Activated naive CD4-positive, alpha-beta T cell treated with anti-CD3 and anti-CD28 coated beads, Interleukin-2, amount 50 U/mL, for 72 hours (primary cell): ENCODE measurements around the gene EXOC2. TPM values are rescaled to one million over a fixed set of nuclear protein-coding genes. Genes with fewer than 3 reads are reported as not detected.
"Not testable (repeated sequence)": the region's sequence is repeated elsewhere in the genome, so short reads cannot be mapped to it uniquely, and the experiment has no call there.

ENCODE experiments used
- ATAC-seq, 2 donors: fragments of 150-1000 bp; cut with Tn5 transposase; 2 replicates each; pipeline ENCODE4 v1.10.0; 2021; ENCODE audit warnings: mild to moderate bottlenecking in 2 of 2, moderate library complexity in 2 of 2
- DNase-seq, 2 donors: peaks; one replicate each; pipeline ENCODE4 v3.0.0; 2021 to 2022; ENCODE audit warnings: low spot score in 2 of 2
- H3K27ac Mint-ChIP-seq, 2 donors: one replicate each; pipeline ENCODE4 v1.8.0; 2022; ENCODE audit warnings: mild to moderate bottlenecking in 2 of 2, mixed read lengths in 2 of 2
- H3K36me3 Mint-ChIP-seq, 2 donors: one replicate each; pipeline ENCODE4 v1.8.0; 2022; ENCODE audit warnings: mixed read lengths in 2 of 2
- H3K9me3 Mint-ChIP-seq, 2 donors: one replicate each; pipeline ENCODE4 v1.8.0; 2022; ENCODE audit warnings: mixed read lengths in 2 of 2
- total RNA-seq, 2 donors: library from RNA; stranded (reverse); gene quantifications; one replicate each; pipeline ENCODE4 v1.2.3, GENCODE V29; 2022

Gene EXOC2
- total RNA-seq, 2 donors from 2014 or later = 30.7 to 49.3 TPM

DNA sequence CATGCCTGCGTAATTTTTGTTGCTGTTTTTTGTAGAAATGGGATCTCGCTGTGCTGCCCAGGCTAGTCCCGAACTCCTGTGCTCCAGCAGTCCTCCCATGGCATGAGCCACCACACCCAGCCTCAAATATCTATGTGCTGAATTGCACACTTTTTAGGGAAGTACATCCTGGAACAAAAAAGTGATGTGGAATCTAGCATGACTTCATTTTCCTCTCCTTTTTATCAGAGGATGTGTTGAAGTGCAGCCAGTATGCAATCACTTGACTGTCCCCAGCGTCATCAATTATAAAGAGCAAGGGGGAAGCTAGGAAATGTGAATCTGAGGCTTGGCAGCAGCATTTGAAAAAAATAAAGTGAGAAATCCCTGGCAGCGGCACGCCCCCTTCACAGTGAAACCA lies 6.4 kb upstream of the EXOC2 start:
- H3K9me3 Mint-ChIP-seq = no peaks in the 10 kb centered on the region
- ATAC-seq (no peak), DNase-seq (no peak)
- H3K27ac Mint-ChIP-seq = no peak overlapping the region
- H3K36me3 Mint-ChIP-seq = no peaks in the 10 kb centered on the region

DNA sequence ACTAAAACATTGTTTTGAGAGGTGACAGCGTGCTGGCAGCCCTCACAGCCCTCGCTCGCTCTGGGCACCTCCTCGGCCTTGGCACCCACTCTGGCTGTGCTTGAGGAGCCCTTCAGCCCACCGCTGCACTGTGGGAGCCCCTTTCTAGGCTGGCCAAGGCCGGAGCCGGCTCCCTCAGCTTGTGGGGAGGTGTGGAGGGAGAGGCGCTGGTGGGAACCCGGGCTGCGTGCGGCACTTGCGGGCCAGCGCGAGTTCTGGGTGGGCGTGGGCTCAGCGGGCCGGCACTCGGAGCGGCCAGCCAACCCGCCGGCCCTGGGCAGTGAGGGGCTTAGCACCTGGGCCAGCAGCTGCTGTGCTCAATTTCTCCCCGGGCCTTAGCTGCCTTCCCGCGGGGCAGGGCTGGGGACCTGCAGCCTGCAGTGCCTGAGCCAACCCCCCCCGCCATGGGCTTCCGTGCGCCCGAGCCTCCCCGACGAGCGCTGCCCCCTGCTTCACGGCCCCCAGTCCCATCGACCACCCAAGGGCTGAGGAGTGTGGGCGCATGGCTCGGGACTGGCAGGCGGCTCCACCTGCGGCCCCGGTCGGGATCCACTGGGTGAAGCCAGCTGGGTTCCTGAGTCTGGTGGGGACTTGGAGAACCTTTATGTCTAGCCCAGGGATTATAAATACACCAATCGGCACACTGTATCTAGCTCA lies 1.6 kb upstream of the EXOC2 start:
- H3K9me3 Mint-ChIP-seq, DNase-seq, H3K27ac Mint-ChIP-seq, ATAC-seq: not testable (repeated sequence)
- peaks cover 0 to 13% of the 10 kb centered on the region in 2 donors for H3K36me3 Mint-ChIP-seq

DNA sequence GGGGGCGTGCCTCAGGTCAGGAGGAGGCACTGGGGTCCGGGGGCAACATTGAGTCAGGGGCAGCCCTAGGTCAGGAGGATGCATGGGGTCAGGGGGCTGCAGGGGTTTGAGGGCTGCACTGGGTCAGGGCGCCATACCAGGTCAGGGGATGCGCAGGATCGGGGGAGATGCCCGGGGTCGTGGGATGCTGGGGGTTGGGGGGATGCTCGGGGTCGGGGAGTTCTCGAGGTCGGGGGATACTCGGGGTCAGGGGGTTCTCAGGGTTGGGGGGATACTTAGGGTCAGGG lies 727 bp upstream of the EXOC2 start:
- H3K27ac Mint-ChIP-seq = peak overlapping the region; percentile 86 to 93
- ATAC-seq (no peak), DNase-seq (no peak)
- H3K36me3 Mint-ChIP-seq = peaks cover 0 to 13% of the 10 kb centered on the region in 2 donors
- H3K9me3 Mint-ChIP-seq = no peaks in the 10 kb centered on the region

DNA sequence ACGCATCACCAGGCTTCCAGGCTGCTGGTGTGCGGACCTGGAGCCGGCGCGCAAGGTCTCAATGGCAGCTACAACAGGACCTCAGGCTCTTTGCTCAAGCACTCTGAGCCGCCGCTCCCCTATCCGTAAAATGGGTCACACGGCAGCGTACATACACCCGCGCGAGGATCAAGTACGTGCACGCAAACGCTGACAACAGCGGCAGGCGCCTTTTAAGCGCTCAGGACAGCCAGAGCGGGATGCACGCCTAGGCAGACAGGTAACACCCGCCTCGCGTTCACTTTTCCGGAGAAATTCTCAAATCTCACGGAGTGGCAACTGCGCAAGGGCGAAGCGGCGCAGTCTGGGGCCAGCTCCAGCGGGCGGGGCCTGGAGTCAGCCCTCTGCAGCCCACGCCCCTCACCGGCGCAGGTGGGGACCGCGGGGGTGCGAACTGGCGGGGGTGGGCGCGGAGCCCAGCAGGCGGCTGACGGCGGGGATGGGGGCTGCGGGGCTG lies 535 bp downstream of the EXOC2 start:
- Mint-ChIP-seq H3K36me3 (peaks cover 0 to 13% of the 10 kb centered on the region in 2 donors), H3K9me3 (no peaks in the 10 kb centered on the region), H3K27ac (peak overlapping the region; percentile 86)
- ATAC-seq (peak; percentile 79 to 91), DNase-seq (peak; percentile 70 to 80)

DNA sequence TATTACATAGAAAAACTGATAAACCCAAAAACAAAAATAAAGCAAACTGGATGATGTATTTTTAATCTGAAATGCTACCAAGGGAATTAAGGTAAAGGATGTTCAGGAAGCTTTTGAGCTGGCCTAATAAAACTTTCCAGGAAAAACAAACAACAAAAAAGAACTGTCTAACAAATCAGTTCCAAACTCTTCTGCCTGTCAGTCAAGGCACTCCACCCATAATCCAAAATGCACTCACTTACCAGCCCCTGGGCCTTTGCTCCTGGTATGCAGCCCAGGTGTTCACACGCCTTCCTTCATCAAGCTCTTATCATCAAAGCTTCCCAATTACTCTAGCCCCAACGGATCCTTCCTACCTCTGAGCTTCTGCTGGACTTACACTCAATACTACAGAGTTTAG lies 3.7 kb downstream of the EXOC2 start:
- Mint-ChIP-seq H3K9me3 (no peaks in the 10 kb centered on the region), H3K27ac (no peak overlapping the region), H3K36me3 (peaks cover 0 to 13% of the 10 kb centered on the region in 2 donors)
- ATAC-seq = no peak
- no peak for DNase-seq

DNA sequence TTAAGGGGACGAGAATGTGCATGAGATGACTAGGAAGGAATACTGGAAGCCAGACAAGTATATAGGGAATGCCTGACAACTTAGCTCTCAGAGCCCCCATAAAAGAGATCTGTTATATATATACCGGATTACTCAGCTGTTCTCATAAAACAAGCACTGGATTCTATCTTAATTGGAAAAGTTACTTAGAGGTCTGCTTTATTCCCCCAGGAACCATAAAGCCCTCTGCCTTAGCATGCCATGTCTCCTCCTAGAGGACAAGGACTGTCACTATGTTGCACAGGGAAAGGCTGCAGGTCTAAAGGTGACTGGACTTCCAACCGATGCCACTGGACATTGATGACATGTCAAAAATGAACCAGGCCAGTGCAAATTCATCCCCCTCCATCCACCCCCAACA lies 6.4 kb downstream of the EXOC2 start:
- DNase-seq (no peak), ATAC-seq (no peak)
- Mint-ChIP-seq H3K36me3 (peaks cover 5 to 11% of the 10 kb centered on the region in 2 donors), H3K27ac (no peak overlapping the region), H3K9me3 (no peaks in the 10 kb centered on the region)

DNA sequence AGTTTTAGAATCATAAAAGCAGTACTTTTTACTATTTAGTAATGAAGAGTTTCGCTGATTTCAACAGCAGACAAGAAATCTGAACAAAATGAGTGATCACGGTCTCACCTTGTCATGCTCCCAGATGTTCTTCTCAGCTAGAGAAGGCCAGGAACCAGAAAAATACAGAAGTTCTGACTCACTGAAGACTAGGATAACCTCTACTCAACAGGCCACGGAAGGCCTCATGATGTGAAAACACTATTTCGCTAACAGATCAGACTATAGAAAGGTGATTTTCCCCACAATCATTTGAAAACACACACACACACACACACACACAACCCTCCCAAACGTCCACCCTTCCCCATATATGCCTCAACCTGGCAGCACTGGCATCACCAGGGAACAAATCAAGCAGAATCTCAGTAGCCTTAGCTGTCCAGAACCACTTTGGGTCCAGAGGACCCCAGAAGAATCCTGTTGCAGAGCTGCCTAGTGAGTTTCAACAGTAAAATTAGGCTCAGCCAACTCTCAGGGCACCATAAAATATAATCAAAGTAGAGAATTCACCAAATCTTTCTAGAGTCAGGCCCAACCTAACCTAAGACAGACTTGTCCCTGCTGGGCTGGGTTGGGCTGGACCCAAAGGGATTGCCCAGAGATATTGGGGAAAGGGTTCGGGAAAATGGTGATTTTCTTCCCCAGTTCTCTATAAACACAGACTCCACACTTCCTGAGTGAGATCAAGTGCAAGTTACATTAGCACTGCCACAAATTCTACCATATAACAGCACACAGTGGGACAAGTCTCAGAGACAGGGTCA lies 7.9 kb downstream of the EXOC2 start:
- ATAC-seq = peak; percentile 97 to 99
- H3K36me3 Mint-ChIP-seq = peaks cover 5 to 11% of the 10 kb centered on the region in 2 donors
- H3K27ac Mint-ChIP-seq = peak overlapping the region; percentile 89 to 96
- H3K9me3 Mint-ChIP-seq = no peaks in the 10 kb centered on the region
- DNase-seq = peak in 1 of 2 donors; percentile 43

DNA sequence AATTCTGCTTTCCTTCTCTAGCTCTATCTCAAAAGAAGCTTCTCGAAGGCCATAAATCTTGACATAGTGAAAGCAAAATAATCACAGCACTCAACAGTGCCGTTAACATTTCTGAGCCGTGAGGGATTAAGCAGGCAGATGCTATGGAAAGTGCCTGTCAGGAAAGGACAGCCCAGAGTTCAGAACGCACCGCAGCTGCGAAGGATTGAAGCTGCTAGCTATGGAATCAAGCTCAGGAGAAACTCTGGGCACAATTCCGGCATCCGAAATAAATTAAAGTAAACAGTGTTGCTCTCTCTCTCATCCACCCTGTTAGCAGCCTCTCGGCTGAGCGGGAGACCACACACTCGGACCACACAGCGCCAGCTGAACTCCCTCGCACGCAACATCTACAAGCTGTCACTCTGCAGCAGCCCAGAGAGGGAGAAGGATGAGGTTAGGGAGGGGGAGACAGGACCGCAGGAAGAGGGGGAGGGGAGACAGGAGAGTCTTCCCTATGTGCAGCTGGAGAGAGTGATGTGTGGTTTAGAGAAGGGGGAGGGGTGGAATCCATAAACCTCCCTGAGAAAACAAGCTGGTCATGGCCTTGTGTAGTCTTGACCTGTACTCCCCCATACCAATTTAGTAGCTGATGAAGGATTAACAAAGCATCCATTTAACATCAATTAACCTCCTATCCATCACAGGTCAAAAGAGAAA lies 9.0 kb downstream of the EXOC2 start:
- peak in 1 of 2 donors; percentile 59 for DNase-seq
- Mint-ChIP-seq H3K9me3 (no peaks in the 10 kb centered on the region), H3K36me3 (peaks cover 5 to 11% of the 10 kb centered on the region in 2 donors), H3K27ac (peak overlapping the region; percentile 31 to 89)
- peak; percentile 31 to 65 for ATAC-seq

DNA sequence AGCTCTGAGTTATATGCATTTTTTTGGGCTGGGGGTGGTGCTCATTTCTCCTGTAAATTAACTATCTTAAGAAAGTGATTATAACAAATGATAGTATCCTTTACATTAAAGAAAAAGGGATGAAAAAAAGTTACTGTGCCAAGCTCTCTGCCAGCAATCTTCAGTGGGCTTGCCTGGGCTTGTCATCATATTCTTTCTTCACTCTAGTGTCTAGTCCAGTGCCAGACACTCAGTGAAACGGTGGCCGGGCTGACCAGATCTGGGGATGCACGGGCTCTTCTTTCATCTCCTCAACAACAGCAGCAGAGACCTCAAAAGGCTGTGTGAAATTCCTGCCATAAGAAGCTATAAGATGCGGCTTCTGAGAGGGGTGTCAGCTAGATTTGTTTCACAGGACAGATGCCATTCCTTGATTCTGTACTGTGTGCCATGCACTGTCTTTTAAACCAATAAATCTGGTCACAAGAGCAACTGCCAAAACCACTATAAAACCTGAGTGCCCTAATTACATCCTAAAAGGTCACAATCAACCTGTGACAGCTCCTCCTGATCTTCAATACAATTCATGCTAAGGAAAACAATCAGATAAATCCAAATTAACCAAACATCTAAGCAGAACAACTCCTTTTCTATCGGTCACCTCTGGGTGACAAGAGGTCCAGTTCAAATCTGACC lies 12.1 kb downstream of the EXOC2 start:
- no peaks in the 10 kb centered on the region for H3K9me3 Mint-ChIP-seq
- DNase-seq (no peak), ATAC-seq (no peak)
- H3K27ac Mint-ChIP-seq = no peak overlapping the region
- peaks cover 5 to 20% of the 10 kb centered on the region in 2 donors for H3K36me3 Mint-ChIP-seq

DNA sequence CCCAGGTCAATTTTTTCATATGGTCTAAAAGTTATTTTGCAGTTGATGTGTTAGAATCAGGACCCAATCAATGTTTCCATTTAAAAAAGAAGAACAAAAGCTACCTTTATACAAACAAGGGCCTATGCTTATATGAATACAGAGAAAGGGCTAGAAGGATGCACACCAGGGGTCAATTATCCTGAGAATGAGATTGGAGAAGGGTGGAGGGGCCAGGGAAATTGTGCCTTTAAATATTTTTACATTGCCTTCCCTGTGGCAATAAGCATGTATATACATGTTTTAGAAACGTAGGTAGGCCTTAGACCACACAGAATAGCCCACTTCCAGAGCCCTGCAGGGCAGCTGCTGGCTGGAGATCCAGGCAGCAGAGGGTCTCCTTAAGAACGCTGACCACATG lies 12.7 kb downstream of the EXOC2 start:
- ATAC-seq (no peak), DNase-seq (no peak)
- Mint-ChIP-seq H3K27ac (no peak overlapping the region), H3K9me3 (no peaks in the 10 kb centered on the region), H3K36me3 (peaks cover 5 to 20% of the 10 kb centered on the region in 2 donors)

DNA sequence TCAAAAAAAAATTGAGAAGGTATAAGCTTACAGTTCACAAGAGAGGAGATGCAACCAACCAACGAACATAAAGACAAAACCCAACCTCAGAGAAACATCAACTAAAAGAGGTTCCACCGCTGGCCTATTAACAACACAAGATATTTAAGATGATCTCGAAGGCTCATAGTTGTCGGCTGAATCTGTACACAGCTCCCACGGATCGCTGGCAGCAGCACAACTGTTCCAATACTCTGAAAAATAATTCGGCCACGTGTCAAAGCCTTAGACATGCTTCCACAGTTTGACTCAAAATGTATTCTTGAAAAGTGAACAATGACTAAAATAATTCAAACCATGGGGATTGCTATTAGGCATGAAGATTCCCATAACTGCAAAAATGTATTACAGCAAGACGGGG lies 13.7 kb downstream of the EXOC2 start:
- no peak for ATAC-seq
- Mint-ChIP-seq H3K9me3 (no peaks in the 10 kb centered on the region), H3K36me3 (peaks cover 5 to 28% of the 10 kb centered on the region in 2 donors), H3K27ac (no peak overlapping the region)
- no peak for DNase-seq

DNA sequence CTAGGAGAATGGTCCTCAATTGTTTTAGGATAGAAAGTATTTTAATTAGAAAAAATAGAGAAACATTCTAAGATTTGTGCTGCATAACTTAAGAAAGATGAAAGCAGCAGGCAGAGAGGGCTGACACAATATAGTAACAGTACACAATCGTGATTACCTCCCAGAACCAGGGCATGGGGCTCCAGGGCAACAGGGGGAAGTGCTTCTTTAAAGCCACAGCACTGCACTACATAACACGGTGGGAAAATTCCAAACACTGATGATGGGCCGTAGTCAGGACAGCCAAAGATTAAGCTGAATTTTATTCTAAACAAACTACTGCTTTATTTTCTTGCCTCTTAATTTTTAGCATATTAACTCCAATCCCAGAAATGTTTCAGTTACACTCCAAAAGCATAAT lies 14.4 kb downstream of the EXOC2 start:
- H3K9me3 Mint-ChIP-seq = no peaks in the 10 kb centered on the region
- ATAC-seq = no peak
- peaks cover 5 to 28% of the 10 kb centered on the region in 2 donors for H3K36me3 Mint-ChIP-seq
- no peak for DNase-seq
- H3K27ac Mint-ChIP-seq = no peak overlapping the region

DNA sequence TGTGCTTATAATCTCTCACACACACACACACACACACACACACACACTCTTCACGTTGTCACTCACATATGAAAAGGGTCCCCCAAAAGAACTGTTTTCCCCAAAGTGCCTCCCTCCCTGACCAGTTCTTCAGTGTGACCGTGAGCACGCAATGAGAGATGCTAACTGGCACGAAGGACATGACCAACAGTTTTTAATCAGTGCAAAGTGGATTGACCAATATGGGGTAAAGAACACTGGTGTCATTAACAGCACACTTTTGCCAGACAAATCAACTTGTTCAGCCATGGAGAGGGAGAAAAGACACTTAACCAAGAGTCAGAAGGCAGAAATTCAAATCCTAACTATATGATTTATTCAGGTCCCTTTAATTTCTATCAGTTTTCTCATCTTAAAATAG lies 15.0 kb downstream of the EXOC2 start:
- Mint-ChIP-seq H3K36me3 (peaks cover 5 to 24% of the 10 kb centered on the region in 2 donors), H3K9me3 (no peaks in the 10 kb centered on the region), H3K27ac (no peak overlapping the region)
- ATAC-seq = no peak
- no peak for DNase-seq

DNA sequence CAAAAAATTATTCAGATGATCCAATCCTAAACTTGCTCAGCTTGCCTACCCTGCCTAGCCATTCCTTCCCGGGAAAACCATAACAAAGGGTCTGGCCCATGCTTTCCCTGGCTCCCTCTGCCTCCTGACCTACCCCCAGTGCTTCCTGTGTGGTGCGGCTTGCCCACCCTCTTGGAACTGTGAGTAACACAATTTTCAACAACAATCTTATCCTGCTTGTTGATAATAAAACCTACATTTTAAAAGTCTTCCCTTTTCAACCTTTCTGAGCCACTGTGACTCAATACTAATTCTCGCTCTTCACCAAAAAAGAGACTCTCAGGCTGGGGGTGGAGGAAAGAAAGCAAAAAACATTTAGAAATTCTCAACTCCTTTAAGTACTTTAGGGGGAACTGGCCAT lies 18.0 kb downstream of the EXOC2 start:
- DNase-seq (no peak), ATAC-seq (peak; percentile 57 to 86)
- peaks cover 0 to 29% of the 10 kb centered on the region in 2 donors for H3K36me3 Mint-ChIP-seq
- H3K9me3 Mint-ChIP-seq = peaks cover 4 to 8% of the 10 kb centered on the region in 2 donors
- peak overlapping the region in 1 of 2 donors; percentile 92 for H3K27ac Mint-ChIP-seq

DNA sequence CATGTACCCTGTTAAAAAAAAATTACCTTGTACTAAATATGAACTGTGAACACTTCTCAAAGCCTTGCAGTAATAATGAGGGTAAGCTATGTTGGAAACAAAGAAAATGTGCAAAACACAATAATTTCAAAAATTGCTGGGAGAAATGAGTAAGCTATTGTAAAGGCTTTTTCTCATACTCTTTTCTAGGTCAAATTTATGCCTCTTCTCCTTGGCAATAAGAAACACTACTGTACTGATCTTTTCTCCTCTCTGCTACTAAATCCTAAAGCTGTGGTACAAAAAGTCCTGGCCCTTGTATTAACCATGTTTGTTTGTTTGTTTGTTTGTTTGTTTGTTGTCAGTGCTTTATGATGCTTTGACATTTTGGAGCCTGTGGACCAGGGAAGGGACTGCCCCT lies 18.5 kb downstream of the EXOC2 start:
- peak in 1 of 2 donors; percentile 72 for ATAC-seq
- no peak for DNase-seq
- peaks cover 0 to 29% of the 10 kb centered on the region in 2 donors for H3K36me3 Mint-ChIP-seq
- H3K9me3 Mint-ChIP-seq = peaks cover 4 to 8% of the 10 kb centered on the region in 2 donors
- H3K27ac Mint-ChIP-seq = no peak overlapping the region

DNA sequence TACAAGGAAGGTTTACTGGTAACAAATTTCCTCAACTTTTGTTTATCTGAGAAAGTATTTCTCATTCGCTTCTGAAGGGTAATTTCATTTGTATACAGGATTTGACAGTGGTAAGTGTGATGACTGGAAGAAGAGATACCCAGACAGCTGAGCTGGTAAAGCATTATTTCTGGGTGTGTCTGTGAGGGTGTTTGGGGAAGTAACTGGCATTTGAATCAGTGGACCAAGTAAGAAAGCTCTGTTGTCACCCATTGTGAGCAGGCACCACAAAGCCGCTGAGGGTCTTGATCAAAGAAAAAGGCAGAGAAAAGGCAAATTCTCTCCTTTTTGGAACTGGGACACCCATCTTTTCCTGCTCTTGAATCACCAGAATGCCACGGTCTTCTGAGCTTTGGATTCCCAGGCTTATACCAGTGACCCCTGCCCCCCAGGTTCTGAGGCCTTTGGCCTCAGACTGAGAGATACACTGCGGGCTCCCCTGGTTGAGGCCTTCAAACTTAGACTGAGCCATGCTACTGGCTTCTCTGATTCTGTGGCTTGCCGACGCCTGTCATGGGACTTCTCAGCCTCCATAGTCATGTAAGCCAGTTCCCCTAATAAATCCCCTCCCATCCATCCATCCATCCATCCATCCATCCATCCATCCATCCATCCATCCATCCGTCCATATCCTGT lies 25.5 kb downstream of the EXOC2 start:
- peaks cover 9 to 19% of the 10 kb centered on the region in 2 donors for H3K9me3 Mint-ChIP-seq
- DNase-seq (no peak), ATAC-seq (no peak)
- H3K27ac Mint-ChIP-seq = peak overlapping the region in 1 of 2 donors; percentile 12
- peaks cover 7 to 27% of the 10 kb centered on the region in 2 donors for H3K36me3 Mint-ChIP-seq
